Measurements from ENCODE around the gene KANK2.
"Not testable (repeated sequence)": the region's sequence is repeated elsewhere in the genome, so short reads cannot be mapped to it uniquely, and the experiment has no call there.

The KANK2 gene

GRCh38 chr19:11196406-11197287 lies 698 bp downstream of the KANK2 start:
- DNase-seq (ENCODE audit: low read depth in 2 of 2) = no peak

GRCh38 chr19:11195681-11196080 lies 1.7 kb downstream of the KANK2 start:
- no peak for DNase-seq (ENCODE audit: low read depth in 2 of 2)

GRCh38 chr19:11194656-11195558 lies 2.4 kb downstream of the KANK2 start:
- DNase-seq (ENCODE audit: low read depth in 2 of 2) = no peak

DNA sequence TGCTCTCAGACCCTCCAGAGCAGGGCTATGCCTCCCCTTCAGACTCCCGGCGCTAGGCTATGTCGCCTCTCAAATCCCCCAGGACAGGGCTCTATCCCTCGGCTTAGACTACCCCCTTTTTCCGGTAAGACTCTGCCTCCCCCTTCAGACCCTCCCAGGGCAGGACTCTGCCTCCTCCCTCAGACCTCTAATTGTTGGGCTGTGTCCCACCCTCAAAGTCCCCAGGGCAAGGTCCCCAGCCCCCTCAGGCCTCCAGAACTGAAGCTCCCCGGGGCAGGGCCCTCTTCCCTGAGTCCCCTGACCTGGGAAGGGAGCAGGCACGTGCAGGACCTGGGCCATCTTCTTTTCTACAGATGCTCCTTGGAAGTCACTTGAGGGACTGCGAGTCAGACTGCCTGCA lies 3.2 kb downstream of the KANK2 start:
- DNase-seq (ENCODE audit: low read depth in 2 of 2) = no peak

- no peak for DNase-seq (ENCODE audit: low read depth in 2 of 2)
These were observed 4.1 kb downstream of the KANK2 start for GRCh38 chr19:11192957-11193939.

GRCh38 chr19:11191934-11192333 lies 5.4 kb downstream of the KANK2 start:
- no peak for DNase-seq (ENCODE audit: low read depth in 2 of 2)

- DNase-seq (ENCODE audit: low read depth in 2 of 2) = no peak
These were observed 6.0 kb downstream of the KANK2 start for GRCh38 chr19:11191273-11191755.

- no peak for DNase-seq (ENCODE audit: low read depth in 2 of 2)
These were observed 6.8 kb downstream of the KANK2 start for GRCh38 chr19:11190501-11190900.

- DNase-seq (ENCODE audit: low read depth in 2 of 2) = no peak
These were observed 9.9 kb downstream of the KANK2 start for GRCh38 chr19:11187441-11187840.

- no peak for DNase-seq (ENCODE audit: low read depth in 2 of 2)
These were observed 14.4 kb downstream of the KANK2 start for GRCh38 chr19:11182994-11183393.

- no peak for DNase-seq (ENCODE audit: low read depth in 2 of 2)
These were observed 15.9 kb downstream of the KANK2 start for GRCh38 chr19:11181488-11181887.

- DNase-seq (ENCODE audit: low read depth in 2 of 2) = not testable (repeated sequence)
These were observed 16.4 kb downstream of the KANK2 start for GRCh38 chr19:11180975-11181374.

GRCh38 chr19:11180346-11180745 lies 17.0 kb downstream of the KANK2 start:
- no peak for DNase-seq (ENCODE audit: low read depth in 2 of 2)

DNA sequence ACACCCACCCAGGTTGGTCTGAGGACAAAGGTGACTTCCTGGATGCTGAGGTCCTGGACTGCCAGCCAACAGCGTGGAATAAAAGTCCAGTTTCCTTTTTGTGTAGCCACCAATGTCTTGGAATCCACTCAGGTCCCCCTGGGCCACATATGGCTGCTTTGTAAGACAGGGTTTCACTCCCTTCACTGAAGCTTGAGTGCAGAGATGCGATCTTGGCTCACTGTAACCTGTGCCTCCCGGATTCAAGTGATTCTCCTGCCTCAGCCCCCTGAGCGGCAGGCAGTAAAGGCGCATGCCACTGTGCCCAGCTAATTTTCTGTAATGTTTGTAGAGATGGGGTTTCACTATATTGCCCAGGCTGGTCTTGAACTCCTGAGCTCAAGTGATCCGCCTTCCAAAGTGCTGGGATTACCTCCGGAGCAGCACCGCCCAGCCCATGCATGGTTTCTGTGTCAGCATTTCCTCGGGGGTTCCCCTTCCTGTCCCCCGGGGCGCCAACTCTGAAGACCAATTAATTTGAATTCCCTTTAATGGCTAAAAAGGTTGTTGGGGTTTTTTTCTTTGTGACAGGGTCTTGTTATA lies 17.5 kb downstream of the KANK2 start:
- DNase-seq (ENCODE audit: low read depth in 2 of 2) = no peak

- DNase-seq (ENCODE audit: low read depth in 2 of 2) = not testable (repeated sequence)
These were observed 18.2 kb downstream of the KANK2 start for GRCh38 chr19:11179145-11179465.

GRCh38 chr19:11177592-11177991 lies 19.8 kb downstream of the KANK2 start:
- DNase-seq (ENCODE audit: low read depth in 2 of 2) = no peak

GRCh38 chr19:11176466-11177193 lies 20.7 kb downstream of the KANK2 start:
- no peak for DNase-seq (ENCODE audit: low read depth in 2 of 2)

DNA sequence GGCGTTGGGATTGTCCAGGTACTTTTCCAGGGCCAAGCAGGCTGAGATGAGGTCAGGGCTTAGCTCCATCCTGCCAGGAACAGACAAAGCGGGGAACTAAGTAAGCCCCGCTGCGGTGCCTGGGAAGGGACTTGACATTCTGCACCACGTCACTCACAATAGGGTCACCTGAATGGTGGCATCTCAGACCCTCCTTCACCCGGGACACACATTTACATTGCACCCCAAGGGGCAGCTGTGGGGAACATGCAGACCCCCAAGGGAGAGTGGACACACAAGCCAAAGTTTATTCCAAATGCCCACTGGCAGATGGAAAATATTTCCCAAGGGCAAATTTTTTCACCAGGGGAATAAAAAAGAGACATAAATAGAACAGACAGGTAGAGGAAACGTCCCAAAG lies 21.4 kb downstream of the KANK2 start:
- no peak for DNase-seq (ENCODE audit: low read depth in 2 of 2)

DNA sequence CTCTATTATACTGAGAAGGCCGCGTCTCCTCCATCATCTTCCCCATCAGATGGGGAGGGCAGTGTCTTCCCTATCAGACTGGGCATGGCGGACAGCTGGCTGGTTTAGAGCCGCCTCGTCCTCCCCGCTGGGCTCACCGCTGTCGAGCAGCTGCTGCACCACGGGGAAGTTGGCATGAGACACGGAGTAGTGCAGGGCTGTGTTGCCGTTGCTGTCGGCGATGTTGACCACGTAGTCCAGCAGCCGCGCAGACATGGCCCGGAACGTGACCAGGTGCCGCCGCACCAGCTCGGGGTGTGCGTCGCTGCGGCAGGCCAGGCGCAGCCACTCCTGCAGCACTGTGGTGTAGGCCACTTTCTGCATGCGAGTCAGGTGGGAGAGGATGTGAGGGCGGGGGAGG lies 23.0 kb downstream of the KANK2 start:
- no peak for DNase-seq (ENCODE audit: low read depth in 2 of 2)

- no peak for DNase-seq (ENCODE audit: low read depth in 2 of 2)
These were observed 23.7 kb downstream of the KANK2 start for GRCh38 chr19:11173516-11174155.

All from stimulated activated CD8-positive, alpha-beta memory T cell treated with anti-CD3 and anti-CD28 coated beads, Interleukin-2, amount 100 ng/mL, for 48 hours (primary cell).